ENCODE data around the gene FAIM2.

FAIM2 gene

DNA sequence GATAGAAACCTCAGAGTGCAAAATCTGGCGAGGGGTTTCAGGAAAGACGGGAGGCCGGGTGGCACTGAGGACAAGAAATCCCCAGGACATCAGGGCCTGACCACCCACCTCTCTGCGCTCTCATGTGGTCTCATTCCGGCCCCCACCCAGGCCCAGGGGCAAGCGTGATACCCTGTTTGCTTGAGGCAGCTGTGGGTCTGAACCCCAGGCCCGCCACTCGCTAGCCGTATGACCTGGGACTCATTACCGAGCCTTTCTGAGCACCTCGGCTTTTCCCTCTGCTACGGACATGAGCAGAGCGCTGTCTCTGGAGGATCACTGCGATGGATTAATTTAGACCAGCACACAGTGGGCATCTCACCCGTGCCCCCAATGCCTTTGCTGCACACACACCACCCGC, 35.3 kb downstream of the FAIM2 start:
- DNase-seq = no peak
- WGBS (ENCODE audit: insufficient coverage) = 95% methylated on average over 12 of the region's 16 CpGs
- H3K4me3 ChIP-seq (ENCODE audit: control insufficient read depth in 1 of 7, extremely low read depth in 1 of 7, insufficient read depth in 4 of 7, low read depth in 2 of 7, low read length in 6 of 7) = no peak overlapping the region
- H3K27ac ChIP-seq (ENCODE audit: insufficient read depth in 1 of 2, low read depth in 1 of 2, low read length in 2 of 2, poor library complexity in 1 of 2, severe bottlenecking in 2 of 2) = peak overlapping the region in 1 of 2 experiments; percentile 63
- ChIA-PET CTCF (interaction anchor here (0.6 to 7.0 kb wide), 18 partner anchors 12 to 1352 kb away, joined by 3 to 56 read pairs (median 4); partner anchors contain the start of gene AQP5), POLR2A (no interaction called here)
- no peaks in the 10 kb centered on the region for H3K36me3 ChIP-seq (ENCODE audit: control insufficient read depth in 4 of 4, insufficient read depth in 4 of 4, low read length in 3 of 4)
- H3K27me3 ChIP-seq (replicated peaks in 2 of 5; ENCODE audit: control insufficient read depth in 4 of 5, insufficient read depth in 5 of 5, low read length in 4 of 5) = peaks cover 0 to 12% (median 4%) of the 10 kb centered on the region in 5 experiments
- H3K4me1 ChIP-seq (ENCODE audit: control extremely low read depth in 1 of 4, control insufficient read depth in 4 of 4, insufficient read depth in 4 of 4, low read length in 3 of 4) = peaks cover 0 to 32% (median 19%) of the 10 kb centered on the region in 4 experiments
- H3K9me3 ChIP-seq (ENCODE audit: control extremely low read depth in 1 of 5, control insufficient read depth in 4 of 5, insufficient read depth in 2 of 5, low read depth in 1 of 5, low read length in 4 of 5) = no peaks in the 10 kb centered on the region

DNA sequence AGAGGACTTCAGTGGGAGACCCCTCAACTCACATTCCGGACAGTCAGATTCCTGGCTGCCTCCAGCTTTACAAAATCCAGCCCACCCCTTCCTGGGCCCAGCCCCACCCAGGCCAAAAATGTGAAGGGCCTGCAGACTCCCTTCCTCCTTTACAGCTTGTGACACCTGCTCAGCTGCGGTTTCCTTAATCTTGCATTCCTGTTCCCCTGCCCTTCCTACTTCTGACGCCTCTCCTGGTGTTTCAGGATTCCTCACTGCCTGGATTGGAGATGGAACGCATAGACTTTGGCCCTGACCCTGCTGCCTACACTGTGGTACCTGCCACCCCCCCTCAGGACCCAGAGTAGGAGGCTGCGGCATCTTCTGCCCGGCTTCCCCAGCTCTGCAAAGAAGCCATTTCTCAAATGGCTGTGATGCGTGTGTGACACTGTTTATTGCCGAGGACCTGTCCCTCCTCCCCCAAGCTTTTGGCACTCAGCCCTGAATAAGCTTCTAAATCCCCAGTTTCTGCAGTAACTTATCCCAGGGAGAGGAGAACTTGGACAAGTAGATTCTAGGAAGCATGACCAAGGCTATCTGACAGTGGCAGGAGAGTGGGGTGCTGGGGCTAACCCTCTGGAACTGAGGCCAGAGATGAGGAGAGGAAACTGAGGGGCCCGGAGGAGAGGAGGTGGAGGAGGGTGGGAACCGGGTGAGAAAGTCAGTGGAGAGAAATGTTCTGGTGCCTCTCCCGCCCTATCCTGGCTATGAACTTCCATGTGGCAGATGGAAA, 35.9 kb downstream of the FAIM2 start:
- POLR2A ChIA-PET = no interaction called here
- CTCF ChIA-PET = interaction anchor here (0.7 to 7.0 kb wide), 17 partner anchors 11 to 244 kb away, joined by 3 to 56 read pairs (median 6); partner anchors contain the start of genes AQP5 and COX14
- Histone ChIP-seq H3K36me3 (ENCODE audit: control insufficient read depth in 4 of 4, insufficient read depth in 4 of 4, low read length in 3 of 4) (no peaks in the 10 kb centered on the region), H3K27me3 (replicated peaks in 2 of 5; ENCODE audit: control insufficient read depth in 4 of 5, insufficient read depth in 5 of 5, low read length in 4 of 5) (peaks cover 0 to 12% (median 4%) of the 10 kb centered on the region in 5 experiments), H3K4me3 (ENCODE audit: control insufficient read depth in 1 of 7, extremely low read depth in 1 of 7, insufficient read depth in 4 of 7, low read depth in 2 of 7, low read length in 6 of 7) (no peak overlapping the region), H3K4me1 (ENCODE audit: control extremely low read depth in 1 of 4, control insufficient read depth in 4 of 4, insufficient read depth in 4 of 4, low read length in 3 of 4) (peaks cover 0 to 32% (median 19%) of the 10 kb centered on the region in 4 experiments), H3K9me3 (ENCODE audit: control extremely low read depth in 1 of 5, control insufficient read depth in 4 of 5, insufficient read depth in 2 of 5, low read depth in 1 of 5, low read length in 4 of 5) (no peaks in the 10 kb centered on the region), H3K27ac (ENCODE audit: insufficient read depth in 1 of 2, low read depth in 1 of 2, low read length in 2 of 2, poor library complexity in 1 of 2, severe bottlenecking in 2 of 2) (no peak overlapping the region)
- no peak for DNase-seq
- WGBS (ENCODE audit: insufficient coverage) = 62% methylated on average over 9 of the region's 11 CpGs

DNA sequence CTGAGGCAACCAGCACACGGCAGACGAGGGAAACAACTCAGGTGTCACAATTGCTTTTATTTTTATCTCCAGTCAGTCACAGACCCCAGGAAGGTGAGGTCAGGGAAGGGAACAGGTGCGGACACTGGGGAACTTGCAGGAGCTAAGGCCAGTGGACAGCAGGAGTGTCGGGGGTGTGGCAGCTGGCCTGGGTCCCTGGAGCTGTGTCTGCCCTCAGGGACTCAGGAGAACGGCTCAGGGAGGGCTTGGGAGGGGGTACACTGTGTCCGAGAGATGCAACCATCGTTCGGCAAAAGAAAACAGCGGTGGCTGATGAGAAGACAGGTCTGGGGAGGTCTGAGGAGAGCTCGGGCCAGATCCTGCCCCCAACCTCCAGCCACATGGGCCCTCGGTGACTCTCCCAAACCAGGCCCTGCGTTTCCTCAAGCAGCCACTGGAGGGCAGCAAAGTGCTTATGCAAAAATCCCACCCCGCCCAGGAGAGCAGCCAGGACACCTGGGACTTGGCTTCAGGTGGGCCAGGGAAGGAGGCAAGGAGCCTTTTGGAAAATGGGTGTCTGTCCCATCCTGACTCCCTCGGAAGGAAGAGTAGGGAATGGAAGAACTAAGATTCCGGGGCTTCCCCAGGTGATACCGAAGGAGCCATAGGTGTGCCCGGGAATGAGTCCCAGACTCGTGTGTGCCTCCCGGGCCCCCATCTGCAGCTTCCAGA, 36.7 kb downstream of the FAIM2 start:
- WGBS (ENCODE audit: insufficient coverage) = 46% methylated on average over 16 of the region's 19 CpGs
- DNase-seq = peak; percentile 46 to 72 (median 67)
- Histone ChIP-seq H3K27ac (ENCODE audit: insufficient read depth in 1 of 2, low read depth in 1 of 2, low read length in 2 of 2, poor library complexity in 1 of 2, severe bottlenecking in 2 of 2) (no peak overlapping the region), H3K4me1 (ENCODE audit: control extremely low read depth in 1 of 4, control insufficient read depth in 4 of 4, insufficient read depth in 4 of 4, low read length in 3 of 4) (peaks cover 0 to 32% (median 19%) of the 10 kb centered on the region in 4 experiments), H3K27me3 (replicated peaks in 2 of 5; ENCODE audit: control insufficient read depth in 4 of 5, insufficient read depth in 5 of 5, low read length in 4 of 5) (peaks cover 0 to 12% (median 4%) of the 10 kb centered on the region in 5 experiments), H3K9me3 (ENCODE audit: control extremely low read depth in 1 of 5, control insufficient read depth in 4 of 5, insufficient read depth in 2 of 5, low read depth in 1 of 5, low read length in 4 of 5) (no peaks in the 10 kb centered on the region), H3K36me3 (ENCODE audit: control insufficient read depth in 4 of 4, insufficient read depth in 4 of 4, low read length in 3 of 4) (no peaks in the 10 kb centered on the region), H3K4me3 (ENCODE audit: control insufficient read depth in 1 of 7, extremely low read depth in 1 of 7, insufficient read depth in 4 of 7, low read depth in 2 of 7, low read length in 6 of 7) (no peak overlapping the region)
- CTCF ChIA-PET = interaction anchor here (0.7 to 7.0 kb wide), 21 partner anchors 10 to 245 kb away, joined by 3 to 56 read pairs (median 6); partner anchors contain the start of genes AQP5 and COX14
- POLR2A ChIA-PET = no interaction called here

DNA sequence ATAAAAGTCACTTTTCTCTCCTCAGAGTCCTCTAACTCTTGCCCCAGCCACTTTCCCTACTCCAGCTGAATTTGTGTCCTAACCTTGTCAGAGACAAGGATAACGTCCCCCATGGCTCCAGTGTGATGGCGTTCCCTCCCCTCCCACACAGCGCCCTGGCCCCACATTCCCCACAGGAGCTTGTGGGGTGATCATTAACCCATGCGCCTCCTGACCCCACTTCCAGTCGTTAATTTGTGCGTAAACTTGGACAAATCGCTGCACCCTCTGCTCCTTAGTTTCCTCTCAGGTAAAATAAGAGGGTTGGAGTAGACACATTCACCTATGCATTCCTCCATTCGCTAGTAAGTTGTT, 37.9 kb downstream of the FAIM2 start:
- no peaks in the 10 kb centered on the region for H3K36me3 ChIP-seq (ENCODE audit: control insufficient read depth in 4 of 4, insufficient read depth in 4 of 4, low read length in 3 of 4)
- peaks cover 0 to 12% (median 4%) of the 10 kb centered on the region in 5 experiments for H3K27me3 ChIP-seq (replicated peaks in 2 of 5; ENCODE audit: control insufficient read depth in 4 of 5, insufficient read depth in 5 of 5, low read length in 4 of 5)
- H3K4me3 ChIP-seq (ENCODE audit: control insufficient read depth in 1 of 7, extremely low read depth in 1 of 7, insufficient read depth in 4 of 7, low read depth in 2 of 7, low read length in 6 of 7) = no peak overlapping the region
- no peak overlapping the region for H3K27ac ChIP-seq (ENCODE audit: insufficient read depth in 1 of 2, low read depth in 1 of 2, low read length in 2 of 2, poor library complexity in 1 of 2, severe bottlenecking in 2 of 2)
- H3K4me1 ChIP-seq (ENCODE audit: control extremely low read depth in 1 of 4, control insufficient read depth in 4 of 4, insufficient read depth in 4 of 4, low read length in 3 of 4) = peaks cover 0 to 32% (median 19%) of the 10 kb centered on the region in 4 experiments
- 85% methylated on average over 5 of the region's 8 CpGs for WGBS (ENCODE audit: insufficient coverage)
- POLR2A ChIA-PET = no interaction called here
- CTCF ChIA-PET = interaction anchor here (0.8 to 7.0 kb wide), 14 partner anchors 9 to 205 kb away, joined by 3 to 56 read pairs (median 7); partner anchors contain the start of gene AQP5
- no peak for DNase-seq
- no peaks in the 10 kb centered on the region for H3K9me3 ChIP-seq (ENCODE audit: control extremely low read depth in 1 of 5, control insufficient read depth in 4 of 5, insufficient read depth in 2 of 5, low read depth in 1 of 5, low read length in 4 of 5)

DNA sequence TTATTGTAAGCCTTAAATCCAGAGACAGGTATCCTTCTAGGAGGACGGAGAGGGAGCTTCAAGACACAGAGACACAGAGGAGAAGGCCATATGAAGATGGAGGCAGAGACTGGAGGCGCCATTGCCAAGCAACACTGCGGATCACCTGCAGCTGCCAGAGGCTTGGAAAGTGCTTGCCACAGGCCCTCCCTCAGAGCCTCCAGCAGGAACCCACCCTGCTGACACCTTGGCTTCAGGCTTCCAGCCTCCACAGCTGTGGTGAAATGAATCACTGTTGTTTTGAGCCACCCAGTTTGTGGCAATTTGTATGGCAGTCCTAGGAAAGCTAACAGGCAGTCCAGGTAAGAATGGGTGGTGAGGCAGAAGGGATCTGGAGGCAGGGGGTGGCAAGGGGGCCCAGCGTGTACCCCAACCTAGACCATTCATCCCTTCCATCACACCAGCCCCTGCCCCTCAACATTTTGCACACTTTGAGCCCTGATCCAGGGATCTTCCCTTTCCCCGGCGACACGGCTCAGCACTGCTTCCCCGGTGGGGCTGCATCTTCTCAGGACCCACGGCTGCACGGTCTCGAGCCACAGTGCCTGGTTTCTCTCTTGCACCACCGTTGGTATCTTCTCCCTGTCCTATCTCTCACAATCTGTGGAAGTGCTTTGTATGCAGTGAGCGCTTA, 38.5 kb downstream of the FAIM2 start:
- no peaks in the 10 kb centered on the region for H3K36me3 ChIP-seq (ENCODE audit: control insufficient read depth in 4 of 4, insufficient read depth in 4 of 4, low read length in 3 of 4)
- DNase-seq = no peak
- H3K4me1 ChIP-seq (ENCODE audit: control extremely low read depth in 1 of 4, control insufficient read depth in 4 of 4, insufficient read depth in 4 of 4, low read length in 3 of 4) = peaks cover 0 to 28% (median 17%) of the 10 kb centered on the region in 4 experiments
- H3K27ac ChIP-seq (ENCODE audit: insufficient read depth in 1 of 2, low read depth in 1 of 2, low read length in 2 of 2, poor library complexity in 1 of 2, severe bottlenecking in 2 of 2) = no peak overlapping the region
- ChIA-PET POLR2A (no interaction called here), CTCF (interaction anchor here (0.5 to 7.0 kb wide), 14 partner anchors 9 to 205 kb away, joined by 3 to 56 read pairs (median 6); partner anchors contain the start of gene AQP5)
- no peak overlapping the region for H3K4me3 ChIP-seq (ENCODE audit: control insufficient read depth in 1 of 7, extremely low read depth in 1 of 7, insufficient read depth in 4 of 7, low read depth in 2 of 7, low read length in 6 of 7)
- no peaks in the 10 kb centered on the region for H3K9me3 ChIP-seq (ENCODE audit: control extremely low read depth in 1 of 5, control insufficient read depth in 4 of 5, insufficient read depth in 2 of 5, low read depth in 1 of 5, low read length in 4 of 5)
- H3K27me3 ChIP-seq (replicated peaks in 2 of 5; ENCODE audit: control insufficient read depth in 4 of 5, insufficient read depth in 5 of 5, low read length in 4 of 5) = peaks cover 0 to 12% (median 4%) of the 10 kb centered on the region in 5 experiments
- 86% methylated on average over 9 of the region's 13 CpGs for WGBS (ENCODE audit: insufficient coverage)

DNA sequence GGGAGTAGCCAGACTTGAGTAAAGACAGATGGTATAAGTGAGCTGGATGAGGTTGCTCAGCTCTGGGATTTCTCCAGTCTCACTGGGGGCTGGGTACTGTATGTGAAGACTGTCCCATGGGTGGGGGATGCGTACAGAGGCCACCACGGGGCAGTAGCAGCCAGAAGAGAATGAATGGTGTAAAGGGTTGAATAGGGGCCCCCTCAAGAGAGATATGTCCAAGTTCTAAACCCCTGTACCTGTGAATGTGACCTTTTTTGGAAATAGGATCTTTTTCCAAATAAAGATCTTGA, 39.0 kb downstream of the FAIM2 start:
- peaks cover 0 to 12% (median 4%) of the 10 kb centered on the region in 5 experiments for H3K27me3 ChIP-seq (replicated peaks in 2 of 5; ENCODE audit: control insufficient read depth in 4 of 5, insufficient read depth in 5 of 5, low read length in 4 of 5)
- POLR2A ChIA-PET = no interaction called here
- WGBS (ENCODE audit: insufficient coverage) = 90% methylated on average over 2 of the region's 2 CpGs

More for the DNA sequence above, 39.0 kb downstream of the FAIM2 start:
- H3K9me3 ChIP-seq (ENCODE audit: control extremely low read depth in 1 of 5, control insufficient read depth in 4 of 5, insufficient read depth in 2 of 5, low read depth in 1 of 5, low read length in 4 of 5) = no peaks in the 10 kb centered on the region
- CTCF ChIA-PET = interaction anchor here (0.5 to 7.0 kb wide), 4 partner anchors 67 to 191 kb away, joined by 3 to 56 read pairs (median 3); no protein-coding TSS in a partner anchor
- H3K27ac ChIP-seq (ENCODE audit: insufficient read depth in 1 of 2, low read depth in 1 of 2, low read length in 2 of 2, poor library complexity in 1 of 2, severe bottlenecking in 2 of 2) = no peak overlapping the region
- H3K36me3 ChIP-seq (ENCODE audit: control insufficient read depth in 4 of 4, insufficient read depth in 4 of 4, low read length in 3 of 4) = no peaks in the 10 kb centered on the region
- H3K4me3 ChIP-seq (ENCODE audit: control insufficient read depth in 1 of 7, extremely low read depth in 1 of 7, insufficient read depth in 4 of 7, low read depth in 2 of 7, low read length in 6 of 7) = no peak overlapping the region
- DNase-seq = no peak
- peaks cover 0 to 23% (median 13%) of the 10 kb centered on the region in 4 experiments for H3K4me1 ChIP-seq (ENCODE audit: control extremely low read depth in 1 of 4, control insufficient read depth in 4 of 4, insufficient read depth in 4 of 4, low read length in 3 of 4)

All from common myeloid progenitor, CD34-positive (primary cell).